CD4-positive, CD25-positive, alpha-beta regulatory T cell (primary cell): ENCODE results near the gene ACBD3. TPM values are rescaled to one million over a fixed set of nuclear protein-coding genes. Genes with fewer than 3 reads are reported as not detected.

Source experiments
- ATAC-seq, 2 donors: fragments of 150-1000 bp; cut with Tn5 transposase; one replicate each; pipeline ENCODE4 v1.10.0; 2021; ENCODE audit warnings: low read depth in 2 of 2, moderate number of reproducible peaks in 2 of 2, moderate library complexity in 1 of 2
- DNase-seq, 3 donors: peaks; one replicate each; pipeline versions ENCODE4 v3.0.0 to v3.0.0-alpha.2; 2012 to 2022; ENCODE audit warnings: mixed read lengths in 1 of 3
- H3K27ac ChIP-seq: one replicate; pipeline ENCODE4 v1.7.0; 2013; ENCODE audit warnings: mild to moderate bottlenecking, low read length; ENCODE audit not compliant: insufficient read depth, poor library complexity, severe bottlenecking
- H3K27me3 ChIP-seq: one replicate; pipeline ENCODE4 v1.7.0; 2013; ENCODE audit warnings: low read length; ENCODE audit not compliant: control insufficient read depth, insufficient read depth
- H3K36me3 ChIP-seq: one replicate; pipeline ENCODE4 v1.7.0; 2013; ENCODE audit warnings: mild to moderate bottlenecking, low read length, moderate library complexity; ENCODE audit not compliant: control insufficient read depth, insufficient read depth
- H3K4me1 ChIP-seq: 2 replicates; pipeline ENCODE4 v1.7.0; 2013; ENCODE audit warnings: mild to moderate bottlenecking, low read length; ENCODE audit not compliant: insufficient read depth, control insufficient read depth, poor library complexity, severe bottlenecking
- H3K4me3 ChIP-seq: one replicate; pipeline ENCODE4 v1.7.0; 2013; ENCODE audit warnings: low read depth, mild to moderate bottlenecking, low read length, moderate library complexity
- H3K9me3 ChIP-seq, 2 experiments: 1 replicate in 1 of 2; 2 replicates in 1 of 2; pipeline ENCODE4 v1.7.0; 2013; ENCODE audit warnings: low read length in 2 of 2, mild to moderate bottlenecking in 1 of 2, moderate library complexity in 1 of 2; ENCODE audit not compliant: control insufficient read depth in 2 of 2
- H3K27ac Mint-ChIP-seq, 3 donors: one replicate each; pipeline ENCODE4 v1.8.0; 2020 to 2022; ENCODE audit warnings: mild to moderate bottlenecking in 3 of 3, mixed read lengths in 3 of 3, moderate library complexity in 2 of 3
- H3K27me3 Mint-ChIP-seq: one replicate; pipeline ENCODE4 v1.8.0; 2022; ENCODE audit warnings: mild to moderate bottlenecking, mixed read lengths
- H3K36me3 Mint-ChIP-seq: one replicate; pipeline ENCODE4 v1.8.0; 2020; ENCODE audit warnings: mixed read lengths
- H3K4me1 Mint-ChIP-seq, 4 donors: one replicate each; pipeline ENCODE4 v1.8.0; 2020 to 2022; ENCODE audit warnings: mixed read lengths in 4 of 4, mild to moderate bottlenecking in 1 of 4
- H3K4me3 Mint-ChIP-seq, 4 donors: one replicate each; pipeline ENCODE4 v1.8.0; 2020 to 2022; ENCODE audit warnings: mild to moderate bottlenecking in 4 of 4, mixed read lengths in 4 of 4, moderate library complexity in 3 of 4
- H3K9me3 Mint-ChIP-seq, 7 donors: one replicate each; pipeline ENCODE4 v1.8.0; 2020 to 2022; ENCODE audit warnings: mixed read lengths in 7 of 7, mild to moderate bottlenecking in 3 of 7, moderate library complexity in 2 of 7
- polyA plus RNA-seq, 4 donors: library from polyadenylated mRNA; unstranded; fragments of 300-500 nt; fragmentation: Illumina TruSeq; gene quantifications; one replicate each; pipeline ENCODE4 v1.2.3, GENCODE V29; 2021
- total RNA-seq: library from RNA; stranded (reverse); gene quantifications from one replicate; pipeline ENCODE4 v1.2.3, GENCODE V29; 2022

ACBD3 gene
- total and polyA plus RNA-seq, 5 donors from 2014 or later, result 14.7 to 29.6 (median 20.0) TPM

- Mint-ChIP-seq H3K4me3 (peak overlapping the region in 1 of 4 donors; percentile 68), H3K27ac (no peak overlapping the region), H3K36me3 (no peaks in the 10 kb centered on the region), H3K27me3 (peaks cover 31% of the 10 kb centered on the region), H3K9me3 (peaks cover 0 to 1% (median 0%) of the 10 kb centered on the region in 7 donors), H3K4me1 (peaks cover 0 to 2% (median 0%) of the 10 kb centered on the region in 4 donors)
- no peaks in the 10 kb centered on the region for H3K27me3 ChIP-seq
- H3K36me3 ChIP-seq, result no peaks in the 10 kb centered on the region
- H3K27ac ChIP-seq, result no peak overlapping the region
- H3K9me3 ChIP-seq, result no peaks in the 10 kb centered on the region
- H3K4me1 ChIP-seq, result no peaks in the 10 kb centered on the region
- no peak overlapping the region for H3K4me3 ChIP-seq
- DNase-seq (no peak), ATAC-seq (no peak)
These were observed 13.4 kb upstream of the ACBD3 start for GRCh38 chr1:226199971-226200370.

- Mint-ChIP-seq H3K4me3 (no peak overlapping the region), H3K27ac (no peak overlapping the region), H3K9me3 (peaks cover 0 to 1% (median 0%) of the 10 kb centered on the region in 7 donors), H3K27me3 (peaks cover 16% of the 10 kb centered on the region), H3K4me1 (peaks cover 0 to 2% (median 0%) of the 10 kb centered on the region in 4 donors), H3K36me3 (no peaks in the 10 kb centered on the region)
- H3K27ac ChIP-seq, result no peak overlapping the region
- no peaks in the 10 kb centered on the region for H3K36me3 ChIP-seq
- no peak for DNase-seq
- no peaks in the 10 kb centered on the region for H3K9me3 ChIP-seq
- no peaks in the 10 kb centered on the region for H3K27me3 ChIP-seq
- no peak for ATAC-seq
- no peaks in the 10 kb centered on the region for H3K4me1 ChIP-seq
- H3K4me3 ChIP-seq, result no peak overlapping the region
These were observed 8.6 kb upstream of the ACBD3 start for GRCh38 chr1:226195144-226195543.

- DNase-seq, result no peak
- peaks cover 32% of the 10 kb centered on the region for H3K4me1 ChIP-seq
- peak overlapping the region; percentile 67 for H3K4me3 ChIP-seq
- H3K27ac Mint-ChIP-seq, result peak overlapping the region in 1 of 3 donors; percentile 76
- H3K36me3 Mint-ChIP-seq, result peaks cover 7% of the 10 kb centered on the region
- no peak for ATAC-seq
- no peaks in the 10 kb centered on the region for H3K27me3 ChIP-seq
- H3K27me3 Mint-ChIP-seq, result no peaks in the 10 kb centered on the region
- H3K36me3 ChIP-seq, result no peaks in the 10 kb centered on the region
- H3K27ac ChIP-seq, result peak overlapping the region; percentile 84
- H3K9me3 ChIP-seq, result no peaks in the 10 kb centered on the region
- H3K4me1 Mint-ChIP-seq, result peaks cover 19 to 35% (median 27%) of the 10 kb centered on the region in 4 donors
- H3K9me3 Mint-ChIP-seq, result no peaks in the 10 kb centered on the region
- H3K4me3 Mint-ChIP-seq, result peak overlapping the region; percentile 92 to 94 (median 94)
These were observed 839 bp upstream of the ACBD3 start for GRCh38 chr1:226187380-226187779.

- Histone ChIP-seq H3K4me3 (peak overlapping the region; percentile 67), H3K27me3 (no peaks in the 10 kb centered on the region), H3K4me1 (peaks cover 36% of the 10 kb centered on the region), H3K27ac (peak overlapping the region; percentile 84), H3K36me3 (no peaks in the 10 kb centered on the region), H3K9me3 (no peaks in the 10 kb centered on the region)
- H3K36me3 Mint-ChIP-seq, result peaks cover 7% of the 10 kb centered on the region
- DNase-seq (no peak), ATAC-seq (no peak)
- peak overlapping the region; percentile 76 to 95 (median 94) for H3K27ac Mint-ChIP-seq
- H3K27me3 Mint-ChIP-seq, result no peaks in the 10 kb centered on the region
- peak overlapping the region; percentile 92 to 94 (median 94) for H3K4me3 Mint-ChIP-seq
- peaks cover 22 to 40% (median 28%) of the 10 kb centered on the region in 4 donors for H3K4me1 Mint-ChIP-seq
- H3K9me3 Mint-ChIP-seq, result no peaks in the 10 kb centered on the region
These were observed 430 bp upstream of the ACBD3 start for GRCh38 chr1:226187019-226187322.

- H3K36me3 ChIP-seq, result peaks cover 4% of the 10 kb centered on the region
- ATAC-seq, result no peak
- no peaks in the 10 kb centered on the region for H3K9me3 ChIP-seq
- H3K36me3 Mint-ChIP-seq, result peaks cover 13% of the 10 kb centered on the region
- H3K27ac ChIP-seq, result peak overlapping the region; percentile 84
- H3K27ac Mint-ChIP-seq, result peak overlapping the region; percentile 90 to 97 (median 96)
- peak overlapping the region; percentile 93 for H3K4me3 ChIP-seq
- no peaks in the 10 kb centered on the region for H3K27me3 Mint-ChIP-seq
- no peaks in the 10 kb centered on the region for H3K9me3 Mint-ChIP-seq
- H3K4me3 Mint-ChIP-seq, result peak overlapping the region; percentile 92 to 99 (median 94)
- peaks cover 31 to 55% (median 43%) of the 10 kb centered on the region in 4 donors for H3K4me1 Mint-ChIP-seq
- DNase-seq, result peak in 1 of 3 donors; percentile 10
- H3K27me3 ChIP-seq, result no peaks in the 10 kb centered on the region
- peaks cover 48% of the 10 kb centered on the region for H3K4me1 ChIP-seq
These were observed 1.2 kb downstream of the ACBD3 start for GRCh38 chr1:226185141-226186036.

- Mint-ChIP-seq H3K4me3 (peak overlapping the region; percentile 30 to 66 (median 46)), H3K4me1 (peaks cover 43 to 78% (median 54%) of the 10 kb centered on the region in 4 donors), H3K36me3 (peaks cover 24% of the 10 kb centered on the region), H3K9me3 (no peaks in the 10 kb centered on the region), H3K27ac (peak overlapping the region in 2 of 3 donors; percentile 7 to 32), H3K27me3 (no peaks in the 10 kb centered on the region)
- H3K27ac ChIP-seq, result no peak overlapping the region
- no peaks in the 10 kb centered on the region for H3K9me3 ChIP-seq
- peaks cover 47% of the 10 kb centered on the region for H3K4me1 ChIP-seq
- peaks cover 5% of the 10 kb centered on the region for H3K36me3 ChIP-seq
- DNase-seq (no peak), ATAC-seq (no peak)
- no peaks in the 10 kb centered on the region for H3K27me3 ChIP-seq
- H3K4me3 ChIP-seq, result no peak overlapping the region
These were observed 4.4 kb downstream of the ACBD3 start for GRCh38 chr1:226181996-226182714.

GRCh38 chr1:226176870-226177269, 9.7 kb downstream of the ACBD3 start:
- Histone ChIP-seq H3K4me3 (no peak overlapping the region), H3K36me3 (peaks cover 5% of the 10 kb centered on the region), H3K9me3 (no peaks in the 10 kb centered on the region), H3K4me1 (peaks cover 11% of the 10 kb centered on the region), H3K27me3 (no peaks in the 10 kb centered on the region), H3K27ac (no peak overlapping the region)
- peaks cover 34 to 64% (median 38%) of the 10 kb centered on the region in 4 donors for H3K4me1 Mint-ChIP-seq
- no peaks in the 10 kb centered on the region for H3K9me3 Mint-ChIP-seq
- H3K36me3 Mint-ChIP-seq, result peaks cover 20% of the 10 kb centered on the region
- DNase-seq (no peak), ATAC-seq (no peak)
- no peaks in the 10 kb centered on the region for H3K27me3 Mint-ChIP-seq
- H3K4me3 Mint-ChIP-seq, result no peak overlapping the region
- no peak overlapping the region for H3K27ac Mint-ChIP-seq
